BE2C (cell line): ENCODE measurements around the gene PTX4.
A peak's percentile ranks its signal among the peaks of the same experiment; 100 is the strongest.

ENCODE experiments used
- DNase-seq: peaks from one replicate; pipeline ENCODE4 v3.0.0-alpha.2; 2020
- H3K27me3 ChIP-seq: fragments of 250-450 bp; sonication (Bioruptor Pico); 2 replicates; pipeline ENCODE4 v1.5.1; 2020; ENCODE audit warnings: mild to moderate bottlenecking
- H3K36me3 ChIP-seq: fragments of 250-450 bp; sonication (Bioruptor Pico); 2 replicates; pipeline ENCODE4 v1.5.1; 2020; ENCODE audit warnings: mild to moderate bottlenecking
- H3K4me1 ChIP-seq: fragments of 250-450 bp; sonication (Bioruptor Pico); 2 replicates; pipeline ENCODE4 v1.5.1; 2020
- H3K4me3 ChIP-seq: 2 replicates; pipeline ENCODE4 v1.5.1; 2011; ENCODE audit warnings: low read depth, low read length
- H3K9me3 ChIP-seq: fragments of 250-450 bp; sonication (Bioruptor Pico); 2 replicates; pipeline ENCODE4 v1.5.1; 2020
- CTCF ChIP-seq: IDR thresholded peaks from 2 replicates; pipeline ENCODE4 v1.5.1; 2012; ENCODE audit warnings: mild to moderate bottlenecking, low read depth, low read length

Gene PTX4

GRCh38 chr16:1450218-1450617 is 38.5 kb downstream of the PTX4 start:
- Histone ChIP-seq H3K36me3 (peaks cover 37% of the 10 kb centered on the region), H3K4me3 (no peak overlapping the region), H3K4me1 (no peaks in the 10 kb centered on the region), H3K27me3 (no peaks in the 10 kb centered on the region), H3K9me3 (no peaks in the 10 kb centered on the region)
- TF ChIP-seq CTCF = peak; percentile 22
- DNase-seq = no peak

GRCh38 chr16:1449201-1449788 is 39.4 kb downstream of the PTX4 start:
- H3K27me3 ChIP-seq = no peaks in the 10 kb centered on the region
- H3K4me1 ChIP-seq = no peaks in the 10 kb centered on the region
- no peak for DNase-seq
- no peak for TF ChIP-seq CTCF
- peaks cover 37% of the 10 kb centered on the region for H3K36me3 ChIP-seq
- no peak overlapping the region for H3K4me3 ChIP-seq
- H3K9me3 ChIP-seq = no peaks in the 10 kb centered on the region

GRCh38 chr16:1448536-1449116 is 40.1 kb downstream of the PTX4 start:
- DNase-seq = no peak
- H3K4me1 ChIP-seq = no peaks in the 10 kb centered on the region
- H3K36me3 ChIP-seq = peaks cover 36% of the 10 kb centered on the region
- no peaks in the 10 kb centered on the region for H3K9me3 ChIP-seq
- no peak for TF ChIP-seq CTCF
- H3K27me3 ChIP-seq = no peaks in the 10 kb centered on the region
- no peak overlapping the region for H3K4me3 ChIP-seq

GRCh38 chr16:1447965-1448364 is 40.8 kb downstream of the PTX4 start:
- Histone ChIP-seq H3K27me3 (no peaks in the 10 kb centered on the region), H3K9me3 (no peaks in the 10 kb centered on the region), H3K4me3 (no peak overlapping the region), H3K4me1 (no peaks in the 10 kb centered on the region), H3K36me3 (peaks cover 31% of the 10 kb centered on the region)
- DNase-seq = no peak
- no peak for TF ChIP-seq CTCF

- H3K27me3 ChIP-seq = no peaks in the 10 kb centered on the region
- H3K36me3 ChIP-seq = peaks cover 19% of the 10 kb centered on the region
- no peak for DNase-seq
- no peak for TF ChIP-seq CTCF
- no peak overlapping the region for H3K4me3 ChIP-seq
- no peaks in the 10 kb centered on the region for H3K4me1 ChIP-seq
- H3K9me3 ChIP-seq = no peaks in the 10 kb centered on the region
Observed at GRCh38 chr16:1446296-1447080, 42.3 kb downstream of the PTX4 start.

- Histone ChIP-seq H3K9me3 (no peaks in the 10 kb centered on the region), H3K4me1 (no peaks in the 10 kb centered on the region), H3K4me3 (no peak overlapping the region), H3K36me3 (peaks cover 17% of the 10 kb centered on the region), H3K27me3 (no peaks in the 10 kb centered on the region)
- no peak for TF ChIP-seq CTCF
- no peak for DNase-seq
Observed at GRCh38 chr16:1445518-1446203, 43.1 kb downstream of the PTX4 start.
